ENCODE results near the gene NACC1.

Gene NACC1

GRCh38 chr19:13077240-13077639, 40.8 kb upstream of the NACC1 start:
- Histone ChIP-seq H3K27ac (ENCODE audit: low read depth in 2 of 2, low read length in 2 of 2) (no peak overlapping the region), H3K4me1 (ENCODE audit: control insufficient read depth in 2 of 2, insufficient read depth in 2 of 2, low read length in 2 of 2) (peaks cover 28 to 37% of the 10 kb centered on the region in 2 donors), H3K27me3 (ENCODE audit: control insufficient read depth in 2 of 2, insufficient read depth in 2 of 2, low read length in 2 of 2) (no peaks in the 10 kb centered on the region), H3K9ac (ENCODE audit: low read depth in 1 of 2, low read length in 2 of 2) (no peak overlapping the region), H3K4me3 (ENCODE audit: low read length in 2 of 2) (no peak overlapping the region), H3K9me3 (ENCODE audit: control insufficient read depth in 2 of 2, low read length in 2 of 2) (no peaks in the 10 kb centered on the region), H3K36me3 (ENCODE audit: control insufficient read depth in 2 of 2, insufficient read depth in 2 of 2, low read length in 2 of 2) (peaks cover 12 to 17% of the 10 kb centered on the region in 2 donors)

GRCh38 chr19:13078381-13078780, 39.7 kb upstream of the NACC1 start:
- Histone ChIP-seq H3K4me3 (ENCODE audit: low read length in 2 of 2) (no peak overlapping the region), H3K27me3 (ENCODE audit: control insufficient read depth in 2 of 2, insufficient read depth in 2 of 2, low read length in 2 of 2) (no peaks in the 10 kb centered on the region), H3K27ac (ENCODE audit: low read depth in 2 of 2, low read length in 2 of 2) (peak overlapping the region; percentile 85 to 90), H3K9me3 (ENCODE audit: control insufficient read depth in 2 of 2, low read length in 2 of 2) (no peaks in the 10 kb centered on the region), H3K4me1 (ENCODE audit: control insufficient read depth in 2 of 2, insufficient read depth in 2 of 2, low read length in 2 of 2) (peaks cover 28 to 37% of the 10 kb centered on the region in 2 donors), H3K36me3 (ENCODE audit: control insufficient read depth in 2 of 2, insufficient read depth in 2 of 2, low read length in 2 of 2) (peaks cover 13 to 21% of the 10 kb centered on the region in 2 donors), H3K9ac (ENCODE audit: low read depth in 1 of 2, low read length in 2 of 2) (peak overlapping the region in 1 of 2 donors; percentile 52)

- no peaks in the 10 kb centered on the region for H3K9me3 ChIP-seq (ENCODE audit: control insufficient read depth in 2 of 2, low read length in 2 of 2)
- H3K27ac ChIP-seq (ENCODE audit: low read depth in 2 of 2, low read length in 2 of 2) = peak overlapping the region; percentile 85 to 90
- peaks cover 13 to 18% of the 10 kb centered on the region in 2 donors for H3K36me3 ChIP-seq (ENCODE audit: control insufficient read depth in 2 of 2, insufficient read depth in 2 of 2, low read length in 2 of 2)
- H3K9ac ChIP-seq (ENCODE audit: low read depth in 1 of 2, low read length in 2 of 2) = peak overlapping the region; percentile 41 to 52
- H3K4me1 ChIP-seq (ENCODE audit: control insufficient read depth in 2 of 2, insufficient read depth in 2 of 2, low read length in 2 of 2) = peaks cover 28 to 37% of the 10 kb centered on the region in 2 donors
- no peak overlapping the region for H3K4me3 ChIP-seq (ENCODE audit: low read length in 2 of 2)
- no peaks in the 10 kb centered on the region for H3K27me3 ChIP-seq (ENCODE audit: control insufficient read depth in 2 of 2, insufficient read depth in 2 of 2, low read length in 2 of 2)
Observed at GRCh38 chr19:13078897-13079541, 39.0 kb upstream of the NACC1 start.

GRCh38 chr19:13079542-13079986, 38.5 kb upstream of the NACC1 start:
- Histone ChIP-seq H3K4me3 (ENCODE audit: low read length in 2 of 2) (no peak overlapping the region), H3K36me3 (ENCODE audit: control insufficient read depth in 2 of 2, insufficient read depth in 2 of 2, low read length in 2 of 2) (peaks cover 13 to 17% of the 10 kb centered on the region in 2 donors), H3K27ac (ENCODE audit: low read depth in 2 of 2, low read length in 2 of 2) (peak overlapping the region; percentile 85 to 90), H3K4me1 (ENCODE audit: control insufficient read depth in 2 of 2, insufficient read depth in 2 of 2, low read length in 2 of 2) (peaks cover 28 to 37% of the 10 kb centered on the region in 2 donors), H3K9me3 (ENCODE audit: control insufficient read depth in 2 of 2, low read length in 2 of 2) (no peaks in the 10 kb centered on the region), H3K27me3 (ENCODE audit: control insufficient read depth in 2 of 2, insufficient read depth in 2 of 2, low read length in 2 of 2) (no peaks in the 10 kb centered on the region), H3K9ac (ENCODE audit: low read depth in 1 of 2, low read length in 2 of 2) (peak overlapping the region; percentile 41 to 52)

GRCh38 chr19:13082192-13083007, 35.7 kb upstream of the NACC1 start:
- H3K27ac ChIP-seq (ENCODE audit: low read depth in 2 of 2, low read length in 2 of 2) = no peak overlapping the region
- no peaks in the 10 kb centered on the region for H3K9me3 ChIP-seq (ENCODE audit: control insufficient read depth in 2 of 2, low read length in 2 of 2)
- peaks cover 10% of the 10 kb centered on the region in 2 donors for H3K36me3 ChIP-seq (ENCODE audit: control insufficient read depth in 2 of 2, insufficient read depth in 2 of 2, low read length in 2 of 2)
- no peak overlapping the region for H3K4me3 ChIP-seq (ENCODE audit: low read length in 2 of 2)
- H3K27me3 ChIP-seq (ENCODE audit: control insufficient read depth in 2 of 2, insufficient read depth in 2 of 2, low read length in 2 of 2) = no peaks in the 10 kb centered on the region
- peaks cover 28% of the 10 kb centered on the region in 2 donors for H3K4me1 ChIP-seq (ENCODE audit: control insufficient read depth in 2 of 2, insufficient read depth in 2 of 2, low read length in 2 of 2)
- no peak overlapping the region for H3K9ac ChIP-seq (ENCODE audit: low read depth in 1 of 2, low read length in 2 of 2)

GRCh38 chr19:13083008-13083404, 35.1 kb upstream of the NACC1 start:
- Histone ChIP-seq H3K36me3 (ENCODE audit: control insufficient read depth in 2 of 2, insufficient read depth in 2 of 2, low read length in 2 of 2) (peaks cover 10% of the 10 kb centered on the region in 2 donors), H3K27ac (ENCODE audit: low read depth in 2 of 2, low read length in 2 of 2) (no peak overlapping the region), H3K4me1 (ENCODE audit: control insufficient read depth in 2 of 2, insufficient read depth in 2 of 2, low read length in 2 of 2) (peaks cover 23 to 24% of the 10 kb centered on the region in 2 donors), H3K4me3 (ENCODE audit: low read length in 2 of 2) (no peak overlapping the region), H3K27me3 (ENCODE audit: control insufficient read depth in 2 of 2, insufficient read depth in 2 of 2, low read length in 2 of 2) (no peaks in the 10 kb centered on the region), H3K9ac (ENCODE audit: low read depth in 1 of 2, low read length in 2 of 2) (no peak overlapping the region), H3K9me3 (ENCODE audit: control insufficient read depth in 2 of 2, low read length in 2 of 2) (no peaks in the 10 kb centered on the region)

GRCh38 chr19:13083627-13084026, 34.4 kb upstream of the NACC1 start:
- Histone ChIP-seq H3K4me3 (ENCODE audit: low read length in 2 of 2) (no peak overlapping the region), H3K27me3 (ENCODE audit: control insufficient read depth in 2 of 2, insufficient read depth in 2 of 2, low read length in 2 of 2) (no peaks in the 10 kb centered on the region), H3K9ac (ENCODE audit: low read depth in 1 of 2, low read length in 2 of 2) (no peak overlapping the region), H3K27ac (ENCODE audit: low read depth in 2 of 2, low read length in 2 of 2) (no peak overlapping the region), H3K9me3 (ENCODE audit: control insufficient read depth in 2 of 2, low read length in 2 of 2) (no peaks in the 10 kb centered on the region), H3K4me1 (ENCODE audit: control insufficient read depth in 2 of 2, insufficient read depth in 2 of 2, low read length in 2 of 2) (peaks cover 17% of the 10 kb centered on the region in 2 donors), H3K36me3 (ENCODE audit: control insufficient read depth in 2 of 2, insufficient read depth in 2 of 2, low read length in 2 of 2) (peaks cover 10% of the 10 kb centered on the region in 2 donors)

GRCh38 chr19:13085666-13086065, 32.4 kb upstream of the NACC1 start:
- Histone ChIP-seq H3K27ac (ENCODE audit: low read depth in 2 of 2, low read length in 2 of 2) (no peak overlapping the region), H3K4me1 (ENCODE audit: control insufficient read depth in 2 of 2, insufficient read depth in 2 of 2, low read length in 2 of 2) (no peaks in the 10 kb centered on the region), H3K36me3 (ENCODE audit: control insufficient read depth in 2 of 2, insufficient read depth in 2 of 2, low read length in 2 of 2) (peaks cover 10% of the 10 kb centered on the region in 2 donors), H3K27me3 (ENCODE audit: control insufficient read depth in 2 of 2, insufficient read depth in 2 of 2, low read length in 2 of 2) (no peaks in the 10 kb centered on the region), H3K9me3 (ENCODE audit: control insufficient read depth in 2 of 2, low read length in 2 of 2) (no peaks in the 10 kb centered on the region), H3K4me3 (ENCODE audit: low read length in 2 of 2) (no peak overlapping the region), H3K9ac (ENCODE audit: low read depth in 1 of 2, low read length in 2 of 2) (no peak overlapping the region)

- H3K4me1 ChIP-seq (ENCODE audit: control insufficient read depth in 2 of 2, insufficient read depth in 2 of 2, low read length in 2 of 2) = no peaks in the 10 kb centered on the region
Observed at GRCh38 chr19:13086341-13086740, 31.7 kb upstream of the NACC1 start.

GRCh38 chr19:13087295-13087694, 30.8 kb upstream of the NACC1 start:
- H3K4me1 ChIP-seq (ENCODE audit: control insufficient read depth in 2 of 2, insufficient read depth in 2 of 2, low read length in 2 of 2) = no peaks in the 10 kb centered on the region
- H3K36me3 ChIP-seq (ENCODE audit: control insufficient read depth in 2 of 2, insufficient read depth in 2 of 2, low read length in 2 of 2) = peaks cover 10% of the 10 kb centered on the region in 2 donors
- no peaks in the 10 kb centered on the region for H3K9me3 ChIP-seq (ENCODE audit: control insufficient read depth in 2 of 2, low read length in 2 of 2)
- no peak overlapping the region for H3K27ac ChIP-seq (ENCODE audit: low read depth in 2 of 2, low read length in 2 of 2)
- H3K27me3 ChIP-seq (ENCODE audit: control insufficient read depth in 2 of 2, insufficient read depth in 2 of 2, low read length in 2 of 2) = no peaks in the 10 kb centered on the region
- no peak overlapping the region for H3K9ac ChIP-seq (ENCODE audit: low read depth in 1 of 2, low read length in 2 of 2)
- no peak overlapping the region for H3K4me3 ChIP-seq (ENCODE audit: low read length in 2 of 2)

More at GRCh38 chr19:13086341-13086740, 31.7 kb upstream of the NACC1 start:
- no peak overlapping the region for H3K4me3 ChIP-seq (ENCODE audit: low read length in 2 of 2)
- no peak overlapping the region for H3K27ac ChIP-seq (ENCODE audit: low read depth in 2 of 2, low read length in 2 of 2)
- H3K9me3 ChIP-seq (ENCODE audit: control insufficient read depth in 2 of 2, low read length in 2 of 2) = no peaks in the 10 kb centered on the region
- peaks cover 10% of the 10 kb centered on the region in 2 donors for H3K36me3 ChIP-seq (ENCODE audit: control insufficient read depth in 2 of 2, insufficient read depth in 2 of 2, low read length in 2 of 2)
- H3K27me3 ChIP-seq (ENCODE audit: control insufficient read depth in 2 of 2, insufficient read depth in 2 of 2, low read length in 2 of 2) = no peaks in the 10 kb centered on the region
- H3K9ac ChIP-seq (ENCODE audit: low read depth in 1 of 2, low read length in 2 of 2) = no peak overlapping the region

Data from mucosa of rectum (tissue), 2 donors.